NCI-H128 (cell line): ENCODE data around the gene CCNT2.
"Not testable (repeated sequence)": the region's sequence is repeated elsewhere in the genome, so short reads cannot be mapped to it uniquely, and the experiment has no call there.

Experiments used
- DNase-seq: peaks from one replicate; lab custom pipeline; 2025; ENCODE audit not compliant: unreplicated experiment; lab: John Stamatoyannopoulos, UW

The CCNT2 gene

DNA sequence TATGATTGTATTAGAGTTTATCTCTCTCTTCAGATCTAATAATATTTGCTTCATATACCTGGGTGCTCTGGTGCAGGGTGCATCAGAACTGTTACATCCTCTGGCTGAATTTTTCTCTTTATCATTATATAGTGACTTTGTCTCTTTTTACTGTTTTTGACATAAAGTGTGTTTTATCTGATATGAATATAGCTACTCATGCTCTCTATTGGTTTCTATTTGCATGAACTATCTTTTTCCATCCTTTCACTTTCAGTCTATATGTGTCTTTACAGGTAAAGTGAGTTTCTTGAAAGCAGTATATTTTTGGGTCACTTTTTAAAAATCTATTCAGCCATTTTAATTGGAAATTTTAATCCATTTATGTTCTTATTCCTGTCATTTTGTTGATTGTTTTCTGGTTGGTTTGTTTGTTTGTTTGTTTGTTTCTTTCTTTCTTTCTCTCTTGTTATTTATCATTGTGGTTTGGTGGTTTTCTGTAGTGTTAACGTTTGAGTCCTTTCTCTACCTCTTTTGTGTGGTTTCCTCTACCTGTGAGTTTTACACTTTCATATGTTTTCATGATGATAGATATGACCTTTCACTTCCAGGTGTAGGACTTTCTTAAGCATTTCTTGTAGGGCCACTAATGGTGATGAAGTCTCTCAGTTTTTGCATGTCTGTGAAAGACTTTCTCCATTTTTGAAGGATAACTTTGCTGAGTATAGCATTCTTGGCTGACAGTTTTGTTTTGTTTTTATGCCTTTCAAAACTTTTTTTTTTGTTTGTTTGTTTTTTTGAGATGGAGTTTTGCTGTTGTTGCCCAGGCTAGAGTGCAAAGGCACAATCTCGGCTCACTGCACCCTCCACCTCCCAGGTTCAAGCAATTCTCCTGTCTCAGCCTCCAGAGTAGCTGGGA, 54.9 kb downstream of the CCNT2 start:
- no peak for DNase-seq

DNA sequence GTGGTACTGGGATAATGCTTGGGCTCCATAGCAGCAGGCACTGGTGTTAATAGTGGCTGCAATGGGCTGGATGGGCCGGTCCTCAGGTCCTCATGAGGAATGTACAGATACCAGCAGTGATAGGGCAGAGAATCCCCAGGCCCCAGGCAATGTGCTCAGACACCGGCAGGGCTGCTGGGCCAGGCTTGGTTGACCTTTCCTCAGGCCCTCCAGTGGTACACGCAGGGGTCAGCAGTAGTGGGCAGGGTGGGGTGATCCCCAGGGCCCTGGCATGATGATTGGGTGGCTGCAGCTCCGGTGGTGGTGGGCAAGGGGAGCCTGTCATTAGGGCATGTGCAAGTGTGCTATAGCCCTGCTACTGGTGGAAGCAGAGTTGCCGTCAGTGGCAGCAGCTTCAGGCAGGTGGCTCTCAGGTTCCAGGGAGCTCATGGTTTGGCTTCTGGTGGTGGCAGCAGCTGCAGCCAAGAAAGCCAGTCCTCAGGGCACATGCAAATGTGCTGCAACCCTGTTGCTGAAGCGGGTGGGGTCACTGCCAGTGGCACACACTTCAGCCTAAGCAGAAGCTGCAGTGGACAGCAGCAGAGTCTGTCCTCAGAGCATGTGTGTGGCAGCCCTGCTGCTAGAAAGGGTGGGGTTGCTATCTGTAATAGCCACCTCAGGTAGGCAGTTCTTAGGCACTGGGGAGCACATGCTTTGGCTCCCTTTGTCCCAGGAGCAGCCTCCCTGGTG, 56.8 kb downstream of the CCNT2 start:
- no peak for DNase-seq

DNA sequence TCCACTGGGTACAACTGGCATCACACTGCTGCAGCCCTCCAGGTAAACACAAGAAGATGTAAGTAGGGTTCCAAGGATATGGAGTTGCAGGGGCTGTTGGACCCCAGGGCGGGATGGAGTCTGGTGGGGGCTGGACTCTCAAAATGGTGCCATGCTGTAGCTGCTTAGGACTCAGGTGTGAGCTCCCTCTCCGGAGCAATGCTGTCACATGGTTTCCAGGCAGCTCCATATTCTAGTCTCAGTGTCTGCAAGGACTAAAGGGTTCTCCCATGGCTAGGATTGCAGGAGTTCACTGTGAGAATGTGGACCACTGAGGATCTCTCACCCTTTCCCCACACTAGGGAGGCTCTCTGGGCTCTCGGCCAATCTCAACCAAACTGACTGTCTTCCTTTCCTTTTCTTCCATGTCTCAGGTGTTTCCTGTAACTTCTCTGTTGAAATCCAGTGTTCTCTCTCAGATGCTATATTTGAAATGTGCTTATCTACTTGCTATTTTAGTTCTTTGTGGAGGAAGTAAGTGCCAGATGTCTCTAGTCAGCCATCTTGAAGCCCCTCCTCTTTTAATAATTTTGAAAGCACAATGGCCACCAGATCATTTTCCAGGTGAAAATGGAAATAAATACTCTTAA, 57.6 kb downstream of the CCNT2 start:
- no peak for DNase-seq

DNA sequence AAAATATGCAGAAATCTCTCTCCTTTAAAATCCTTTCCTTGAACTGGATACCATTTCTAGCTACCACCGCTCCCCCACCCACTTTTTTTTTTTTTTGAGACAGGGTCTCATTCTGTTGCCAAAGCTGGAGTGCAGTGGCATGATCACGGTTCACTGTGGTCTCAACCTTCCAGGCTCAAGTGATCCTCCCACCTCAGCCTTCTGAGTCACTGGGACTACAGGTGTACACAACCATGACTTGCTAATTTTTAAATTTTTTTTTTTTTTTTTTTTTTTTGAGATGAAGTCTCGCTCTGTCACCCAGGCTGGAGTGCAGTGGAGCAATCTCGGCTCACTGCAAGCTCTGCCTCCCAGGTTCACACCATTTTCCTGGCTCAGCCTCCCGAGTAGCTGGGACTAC, 58.5 kb downstream of the CCNT2 start:
- DNase-seq = not testable (repeated sequence)

DNA sequence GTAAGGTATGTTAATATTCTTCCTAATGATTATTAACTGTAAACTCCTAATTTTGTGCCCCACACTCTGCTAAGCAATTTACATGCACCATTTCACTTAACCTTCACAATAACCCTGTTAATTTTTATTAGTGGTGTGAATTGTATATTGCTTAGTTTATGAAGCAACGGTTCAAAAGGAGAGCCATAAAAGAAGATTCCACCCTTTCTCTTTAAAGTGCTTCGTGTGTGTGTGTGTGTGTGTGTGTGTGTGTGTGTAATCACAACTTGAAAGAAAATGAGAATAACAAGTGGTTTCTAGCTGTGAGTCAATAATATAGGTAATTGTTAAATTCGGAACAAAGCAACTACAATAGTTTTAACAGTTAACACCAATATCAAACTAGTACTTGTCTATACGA, 60.6 kb downstream of the CCNT2 start:
- no peak for DNase-seq

DNA sequence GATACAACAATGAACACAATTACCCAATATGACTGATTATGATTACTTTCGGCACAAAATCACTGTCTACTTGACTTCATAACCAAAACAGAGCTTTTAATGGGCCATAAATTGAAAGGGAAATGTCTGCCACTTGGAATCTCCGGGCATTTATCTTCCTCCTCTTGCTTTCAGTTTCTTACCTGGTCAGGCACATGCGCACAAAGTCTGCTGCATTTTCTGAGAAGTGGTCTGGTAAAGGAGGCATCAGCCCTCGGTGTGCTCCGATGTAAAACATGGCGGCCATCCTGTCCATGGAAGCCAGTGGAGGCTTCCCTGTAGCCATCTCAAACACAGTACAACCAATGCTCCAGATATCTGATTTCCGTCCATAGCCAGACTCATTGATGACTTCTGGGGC, 62.0 kb downstream of the CCNT2 start:
- no peak for DNase-seq

DNA sequence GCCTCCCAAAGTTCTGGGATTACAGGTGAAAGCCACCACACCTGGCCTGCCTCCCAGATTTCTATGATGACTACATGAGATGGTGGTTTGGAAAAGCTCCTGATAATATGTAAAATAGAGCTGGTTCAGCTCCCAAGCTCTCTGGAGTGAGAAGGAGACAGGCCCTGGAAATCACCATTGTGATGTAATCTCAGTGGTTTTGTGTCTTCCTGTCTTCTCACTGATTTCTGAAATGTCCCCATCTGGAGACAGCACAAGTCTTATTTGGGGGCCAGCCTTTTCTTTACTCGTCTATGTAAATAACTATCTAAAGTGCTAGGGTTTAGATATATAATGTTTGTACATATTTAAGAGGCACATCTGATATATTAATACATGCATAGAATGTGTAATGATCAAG, 64.0 kb downstream of the CCNT2 start:
- no peak for DNase-seq

DNA sequence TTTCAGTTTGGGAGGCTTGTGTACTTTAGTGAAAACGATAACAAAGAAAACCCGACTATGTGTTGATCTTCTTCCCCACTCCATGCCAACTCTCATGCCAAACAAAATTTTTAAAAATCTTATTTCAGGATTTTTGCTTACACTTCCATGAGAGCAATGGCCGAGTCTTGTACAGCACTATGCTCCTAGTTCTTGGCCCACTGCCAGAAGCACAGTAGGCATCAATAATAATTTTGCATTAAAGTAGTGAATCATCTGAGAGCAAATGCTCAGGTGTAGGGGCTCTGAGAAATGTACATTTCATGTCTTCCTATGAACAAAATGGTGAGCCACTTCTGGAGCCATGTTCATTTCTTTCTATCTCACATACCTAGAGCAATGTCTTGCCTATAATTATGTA, 66.4 kb downstream of the CCNT2 start:
- no peak for DNase-seq

DNA sequence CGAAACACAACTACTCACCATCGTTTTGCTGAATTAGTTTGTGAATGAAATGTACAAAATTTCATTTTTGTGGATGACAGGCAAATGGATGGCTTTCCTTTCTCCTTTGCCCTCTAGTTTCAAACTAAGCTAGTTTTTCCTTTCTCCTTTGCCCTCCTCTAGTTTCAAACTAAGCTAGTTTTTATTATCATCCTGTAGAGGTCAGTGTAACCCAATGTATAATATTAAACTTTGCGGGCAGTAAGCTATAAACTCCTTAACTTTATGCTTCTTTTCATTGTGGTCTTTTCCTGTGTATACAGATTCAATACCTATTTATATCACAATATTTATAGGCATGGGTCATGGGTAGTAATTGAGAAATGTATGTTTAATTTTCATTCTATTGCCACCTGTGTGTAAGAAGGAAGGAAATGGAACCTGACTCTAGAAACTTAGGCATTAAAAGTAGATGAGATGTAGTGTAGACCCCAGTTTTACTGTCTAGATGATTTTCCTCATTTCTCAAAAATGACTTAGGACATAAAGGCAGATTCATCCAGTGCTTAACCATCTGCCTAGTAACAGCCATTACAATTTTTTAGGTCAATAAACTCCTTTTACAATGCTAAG, 70.5 kb downstream of the CCNT2 start:
- no peak for DNase-seq

DNA sequence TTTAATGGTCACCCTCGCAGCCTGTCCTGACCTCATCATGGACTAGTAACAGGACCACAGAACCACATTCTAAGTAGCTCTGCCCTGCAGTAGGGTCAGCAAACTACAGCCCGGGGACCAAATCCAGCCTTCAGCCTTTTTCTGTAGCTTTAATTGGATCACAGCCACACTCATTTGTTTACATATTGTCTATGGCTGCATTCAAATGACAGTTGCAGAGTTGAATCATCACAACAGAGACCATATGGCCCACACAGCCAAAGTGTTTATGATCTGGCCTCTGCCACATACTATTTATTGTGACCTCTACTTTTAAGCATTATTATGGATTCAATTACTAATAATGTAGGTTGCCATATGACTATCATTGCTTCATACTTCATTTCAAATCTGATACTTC, 80.9 kb downstream of the CCNT2 start:
- DNase-seq = no peak

DNA sequence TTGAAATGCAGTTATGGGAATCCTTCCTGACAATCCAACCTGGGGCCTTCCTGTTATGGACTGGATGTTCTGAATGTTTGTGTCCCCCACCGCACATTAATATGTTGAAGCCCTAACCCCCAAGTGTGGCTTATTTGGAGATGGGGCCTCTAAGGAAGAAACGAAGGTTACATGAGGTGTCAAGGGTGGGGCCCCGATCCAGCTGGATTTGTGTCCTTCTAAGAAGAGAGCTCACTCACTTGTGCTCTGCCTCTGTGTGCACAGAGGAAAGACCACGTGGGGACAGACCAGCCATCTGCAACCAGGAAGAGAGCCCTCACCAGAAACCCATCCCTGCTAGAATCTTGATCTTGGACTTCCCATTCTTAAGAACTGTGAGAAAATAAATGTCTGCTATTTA, 84.2 kb downstream of the CCNT2 start:
- DNase-seq = no peak

DNA sequence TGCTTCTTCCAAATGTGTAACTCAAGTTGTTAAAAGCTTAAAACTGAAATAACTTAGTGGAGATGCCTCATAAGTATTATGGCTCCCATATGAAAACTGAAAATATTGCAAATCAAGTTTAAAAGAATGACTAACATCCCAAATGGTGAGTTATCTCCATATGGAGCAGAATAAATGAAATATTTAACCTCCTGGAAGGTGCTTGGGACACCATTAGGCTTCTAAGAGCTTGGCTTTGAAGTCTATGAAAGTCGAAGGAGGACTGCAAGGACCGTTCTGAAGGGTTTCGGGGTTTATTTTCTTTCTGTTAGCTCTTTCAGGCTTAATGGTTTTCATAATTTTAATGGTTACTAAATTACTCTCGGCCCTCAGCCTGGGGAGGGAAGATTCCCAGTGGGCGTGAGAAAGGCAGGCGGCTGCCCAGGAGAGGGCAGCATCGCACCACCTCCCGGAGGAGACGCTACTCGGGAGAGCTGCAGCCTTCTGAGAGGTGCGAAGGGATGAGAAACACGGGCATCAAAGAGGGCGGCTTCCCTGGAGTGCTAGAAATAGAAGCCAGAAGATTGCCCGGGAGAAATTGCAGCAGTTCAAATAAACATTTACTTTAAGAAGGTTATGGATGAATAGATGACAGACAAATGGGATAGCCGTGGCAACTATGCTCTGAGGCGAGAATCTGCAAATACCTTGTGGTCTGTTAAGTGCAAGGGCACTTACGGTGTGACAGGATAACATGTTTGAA, 85.6 kb downstream of the CCNT2 start:
- peak; percentile 42 for DNase-seq

DNA sequence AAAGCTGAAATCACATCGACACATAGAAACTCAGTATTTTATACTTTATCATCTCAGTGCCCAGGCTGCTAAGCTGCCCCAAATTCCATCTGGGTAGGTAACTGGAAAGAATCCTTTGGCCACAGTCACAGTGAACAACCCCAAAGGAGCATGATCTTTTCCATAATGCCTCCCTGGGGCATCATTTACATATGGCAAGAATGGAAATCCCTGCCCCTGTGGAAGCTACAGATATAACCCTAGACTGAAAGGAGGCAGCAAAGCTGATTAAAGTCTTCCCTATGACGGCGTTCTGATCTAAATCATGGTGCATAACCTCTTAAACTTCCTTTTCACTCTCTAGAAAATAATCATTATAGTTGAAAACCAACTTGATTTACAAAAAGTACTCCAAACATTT, 87.1 kb downstream of the CCNT2 start:
- no peak for DNase-seq
